ENCODE data around the gene BMPR1A. TPM values are rescaled to one million over a fixed set of nuclear protein-coding genes. Genes with fewer than 3 reads are reported as not detected.

The BMPR1A gene
- polyA plus RNA-seq, 1 experiment = 21.4 TPM

GRCh38 chr10:86914734-86915133 lies 158.3 kb downstream of the BMPR1A start:
- CTCF ChIA-PET = interaction anchor here (0.8 to 0.9 kb wide), 2 partner anchors 15 to 227 kb away, joined by 3 read pairs; no protein-coding TSS in a partner anchor
- no peak overlapping the region for H3K4me3 ChIP-seq (ENCODE audit: low read depth, low read length)
- H3K36me3 ChIP-seq (ENCODE audit: control insufficient read depth, insufficient read depth, low read length) = peaks cover 7% of the 10 kb centered on the region
- no peaks in the 10 kb centered on the region for H3K27me3 ChIP-seq (ENCODE audit: control insufficient read depth, insufficient read depth, low read length)
- no peak for TF ChIP-seq CTCF (IDR thresholded peaks at IDR 0.05; ENCODE audit: insufficient read depth, low read depth, low read length)
- POLR2A ChIA-PET = no interaction called here
- DNase-seq (ENCODE audit: low read depth) = no peak

- POLR2A ChIA-PET = interaction anchor here (0.7 kb wide), 1 partner anchor 25 kb away, joined by 8 read pairs; no protein-coding TSS in a partner anchor
- no peak for DNase-seq (ENCODE audit: low read depth)
- no peak for TF ChIP-seq CTCF (IDR thresholded peaks at IDR 0.05; ENCODE audit: insufficient read depth, low read depth, low read length)
- Histone ChIP-seq H3K27me3 (ENCODE audit: control insufficient read depth, insufficient read depth, low read length) (no peaks in the 10 kb centered on the region), H3K36me3 (ENCODE audit: control insufficient read depth, insufficient read depth, low read length) (peaks cover 13% of the 10 kb centered on the region), H3K4me3 (ENCODE audit: low read depth, low read length) (no peak overlapping the region)
- CTCF ChIA-PET = interaction anchor here (0.6 to 3.0 kb wide), 4 partner anchors 10 to 22 kb away, joined by 3 to 11 read pairs (median 4); no protein-coding TSS in a partner anchor
Observed at GRCh38 chr10:86918022-86918471, 161.6 kb downstream of the BMPR1A start.

GRCh38 chr10:86922553-86922961 lies 166.1 kb downstream of the BMPR1A start:
- DNase-seq (ENCODE audit: low read depth) = no peak
- H3K36me3 ChIP-seq (ENCODE audit: control insufficient read depth, insufficient read depth, low read length) = peaks cover 8% of the 10 kb centered on the region
- no peaks in the 10 kb centered on the region for H3K27me3 ChIP-seq (ENCODE audit: control insufficient read depth, insufficient read depth, low read length)
- ChIA-PET CTCF (no interaction called here), POLR2A (no interaction called here)
- H3K4me3 ChIP-seq (ENCODE audit: low read depth, low read length) = no peak overlapping the region
- no peak for TF ChIP-seq CTCF (IDR thresholded peaks at IDR 0.05; ENCODE audit: insufficient read depth, low read depth, low read length)

GRCh38 chr10:86929468-86930380 lies 173.3 kb downstream of the BMPR1A start:
- no peak for DNase-seq (ENCODE audit: low read depth)
- CTCF ChIA-PET = interaction anchor here (1.6 kb wide), 1 partner anchor 9 kb away, joined by 5 read pairs; no protein-coding TSS in a partner anchor

More at GRCh38 chr10:86929468-86930380, 173.3 kb downstream of the BMPR1A start:
- no peak for TF ChIP-seq CTCF (IDR thresholded peaks at IDR 0.05; ENCODE audit: insufficient read depth, low read depth, low read length)
- no peaks in the 10 kb centered on the region for H3K27me3 ChIP-seq (ENCODE audit: control insufficient read depth, insufficient read depth, low read length)
- POLR2A ChIA-PET = no interaction called here
- no peak overlapping the region for H3K4me3 ChIP-seq (ENCODE audit: low read depth, low read length)
- peaks cover 2% of the 10 kb centered on the region; the same call in 1 of the 2 replicates for H3K36me3 ChIP-seq (ENCODE audit: control insufficient read depth, insufficient read depth, low read length)
